ENCODE data around the gene IL17D. TPM values are rescaled to one million over a fixed set of nuclear protein-coding genes. Genes with fewer than 3 reads are reported as not detected.
"Not testable (repeated sequence)": the region's sequence is repeated elsewhere in the genome, so short reads cannot be mapped to it uniquely, and the experiment has no call there.

IL17D gene
- total RNA-seq, 1 experiment from 2014 or later: 3.4 TPM

DNA sequence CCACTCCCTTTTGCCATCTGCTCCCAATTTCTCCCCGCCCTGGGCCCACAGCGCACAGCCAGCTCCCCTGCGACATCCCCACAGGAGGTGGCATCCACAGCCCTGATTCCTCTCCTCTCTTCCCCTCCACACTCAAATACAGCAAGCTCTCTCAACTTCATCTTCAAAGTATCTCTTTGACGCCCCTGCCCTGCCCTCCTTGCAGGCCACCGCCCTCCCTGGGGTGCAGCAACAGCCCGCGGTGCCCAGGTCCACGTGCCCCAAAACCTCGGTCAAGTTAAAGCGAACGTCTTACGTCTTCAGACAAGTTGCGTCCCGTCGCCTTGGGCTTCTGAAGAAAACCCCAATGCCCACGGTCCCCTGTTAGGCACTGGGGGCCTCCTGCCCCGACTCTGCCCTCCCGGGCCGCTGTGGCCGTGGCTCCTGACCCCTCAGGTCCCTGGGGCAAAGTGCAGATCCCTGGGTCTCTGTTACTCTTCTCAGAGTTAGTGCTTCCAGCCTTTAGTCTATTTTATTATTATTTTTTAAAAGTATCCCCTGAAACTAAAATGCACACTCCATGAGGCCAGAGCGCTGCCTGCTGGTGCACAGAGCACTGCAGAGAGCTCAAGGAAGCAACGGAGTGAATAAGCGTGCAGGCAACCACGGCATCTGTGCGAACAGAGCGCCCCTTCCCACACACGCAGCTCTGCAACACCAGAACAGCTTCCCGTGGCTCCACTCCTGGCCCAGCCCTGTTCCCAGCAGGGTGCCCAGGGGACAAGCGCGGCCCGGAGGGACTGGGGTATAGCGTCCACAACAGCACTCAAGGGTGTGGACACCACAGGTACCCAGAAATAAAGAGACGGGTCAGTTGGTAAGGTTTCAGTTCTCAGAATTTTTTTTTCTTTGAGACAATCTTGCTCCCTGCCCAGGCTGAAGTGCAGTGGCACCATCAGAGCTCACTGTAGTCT is 26.4 kb downstream of the IL17D start:
- Histone ChIP-seq H3K4me3 (no peak overlapping the region), H3K36me3 (no peaks in the 10 kb centered on the region; the same call in 1 of the 2 replicates), H3K9me3 (no peaks in the 10 kb centered on the region), H3K27me3 (no peaks in the 10 kb centered on the region)
- DNase-seq: no peak

DNA sequence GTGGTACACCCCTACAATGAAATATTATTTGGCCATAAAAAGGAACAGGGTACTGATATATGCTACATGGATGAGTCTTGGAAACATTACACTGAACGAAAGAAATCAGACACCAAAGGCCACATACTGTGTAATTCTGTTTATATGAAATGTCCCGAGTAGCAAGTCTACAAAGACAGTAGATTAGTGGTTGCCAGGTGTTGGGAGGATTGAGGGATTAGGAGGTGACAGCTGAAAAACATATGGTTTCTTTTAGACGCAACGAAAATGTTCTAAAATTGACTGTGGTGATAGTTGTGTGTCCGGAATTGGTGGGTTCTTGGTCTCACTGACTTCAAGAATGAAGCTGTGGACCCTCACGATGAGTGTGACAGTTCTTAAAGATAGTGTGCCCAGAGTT is 35.1 kb downstream of the IL17D start:
- no peaks in the 10 kb centered on the region for H3K27me3 ChIP-seq

DNA sequence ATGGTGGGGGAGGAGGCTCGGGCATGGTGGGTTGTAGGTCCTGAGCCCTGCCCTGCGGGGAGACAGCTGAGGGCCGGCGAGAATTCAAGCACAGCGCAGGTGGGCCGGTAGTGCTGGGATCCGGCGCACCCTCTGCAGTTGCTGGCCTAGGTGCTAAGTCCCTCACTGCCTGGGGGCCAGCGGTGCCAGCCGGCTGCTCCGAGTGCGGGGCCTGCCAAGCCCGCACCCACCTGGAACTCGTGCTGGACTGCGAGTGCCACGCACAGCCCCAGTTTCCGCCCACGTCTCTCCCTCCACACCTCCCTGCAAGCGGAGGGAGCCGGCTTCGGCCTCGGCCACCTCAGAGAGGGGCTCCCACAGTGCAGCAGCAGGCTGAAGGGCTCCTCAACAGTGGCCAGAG is 36.5 kb downstream of the IL17D start:
- H3K9me3 ChIP-seq: no peaks in the 10 kb centered on the region; the same call in 1 of the 2 replicates
- no peaks in the 10 kb centered on the region for H3K36me3 ChIP-seq
- no peaks in the 10 kb centered on the region for H3K27me3 ChIP-seq
- H3K4me3 ChIP-seq: no peak overlapping the region
- no peak for DNase-seq

More for the DNA sequence above, 35.1 kb downstream of the IL17D start:
- Histone ChIP-seq H3K36me3 (no peaks in the 10 kb centered on the region), H3K4me3 (no peak overlapping the region), H3K9me3 (no peaks in the 10 kb centered on the region; the same call in 1 of the 2 replicates)
- no peak for DNase-seq

DNA sequence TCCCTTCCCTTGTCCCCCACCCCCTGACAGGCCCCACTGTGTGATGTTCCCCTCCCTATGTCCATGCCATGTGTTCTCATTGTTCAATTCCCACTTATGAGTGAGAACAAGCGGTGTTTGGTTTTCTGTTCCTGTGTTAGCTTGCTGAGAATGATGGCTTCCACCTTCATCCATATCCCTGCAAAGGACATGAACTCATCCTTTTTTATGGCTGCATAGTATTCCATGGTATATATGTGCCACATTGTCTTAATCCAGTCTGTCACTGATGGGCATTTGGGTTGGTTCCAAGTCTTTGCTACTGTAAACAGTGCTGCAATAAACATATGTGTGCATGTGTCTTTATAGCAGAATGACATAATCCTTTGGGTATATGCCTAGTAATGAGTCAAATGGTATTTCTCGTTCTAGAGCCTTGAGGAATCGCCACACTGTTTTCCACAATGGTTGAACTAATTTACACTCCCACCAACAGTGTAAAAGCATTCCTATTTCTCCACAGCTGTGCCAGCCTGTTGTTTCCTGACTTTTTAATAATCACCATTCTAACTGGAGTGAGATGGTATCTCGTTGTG is 40.4 kb downstream of the IL17D start:
- H3K27me3 ChIP-seq, DNase-seq, H3K4me3 ChIP-seq, H3K9me3 ChIP-seq, H3K36me3 ChIP-seq: not testable (repeated sequence)

DNA sequence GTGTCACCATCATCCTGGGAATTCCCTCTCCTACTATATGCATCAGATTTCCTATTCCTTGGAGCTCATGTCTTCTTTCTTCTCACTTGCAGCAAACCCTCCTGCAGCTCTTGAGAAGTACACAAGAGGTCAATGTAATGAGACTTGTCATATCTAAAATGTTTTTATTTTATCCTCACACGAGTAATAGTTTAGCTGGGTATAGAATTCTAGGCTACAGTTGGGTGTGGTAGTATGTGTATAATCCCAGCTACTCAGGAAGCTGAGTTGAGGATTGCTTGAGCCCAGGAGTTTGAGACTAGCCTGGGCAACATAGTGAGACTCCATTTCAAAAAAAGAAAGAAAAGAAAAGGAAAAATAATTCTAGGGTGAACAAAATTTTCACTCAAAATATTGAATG is 45.9 kb downstream of the IL17D start:
- no peak overlapping the region for H3K4me3 ChIP-seq
- H3K36me3 ChIP-seq: peaks cover 9% of the 10 kb centered on the region; the same call in 1 of the 2 replicates
- H3K27me3 ChIP-seq: no peaks in the 10 kb centered on the region
- DNase-seq: no peak
- H3K9me3 ChIP-seq: peaks cover 26% of the 10 kb centered on the region

DNA sequence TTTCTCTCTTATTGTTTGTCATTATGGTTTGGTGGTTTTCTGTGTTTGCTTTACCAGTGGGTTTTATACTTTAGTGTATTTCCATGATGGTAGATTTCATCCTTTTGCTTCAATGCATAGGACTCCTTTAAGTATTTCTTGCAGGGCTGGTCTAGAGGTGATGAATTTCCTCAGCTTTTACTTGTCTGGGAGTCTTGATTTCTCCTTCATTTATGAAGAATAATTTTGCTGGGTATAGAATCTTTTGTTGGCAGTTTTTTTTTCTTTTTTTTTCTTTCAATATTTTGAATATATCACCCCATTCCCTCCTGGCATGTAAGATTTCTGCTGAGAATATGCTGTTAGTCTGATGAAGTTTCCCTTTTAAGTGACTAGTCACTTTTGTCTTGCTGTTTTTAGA is 50.5 kb downstream of the IL17D start:
- Histone ChIP-seq H3K36me3 (peaks cover 14% of the 10 kb centered on the region; the same call in 1 of the 2 replicates), H3K9me3 (peaks cover 32% of the 10 kb centered on the region), H3K4me3 (no peak overlapping the region), H3K27me3 (no peaks in the 10 kb centered on the region)
- no peak for DNase-seq

DNA sequence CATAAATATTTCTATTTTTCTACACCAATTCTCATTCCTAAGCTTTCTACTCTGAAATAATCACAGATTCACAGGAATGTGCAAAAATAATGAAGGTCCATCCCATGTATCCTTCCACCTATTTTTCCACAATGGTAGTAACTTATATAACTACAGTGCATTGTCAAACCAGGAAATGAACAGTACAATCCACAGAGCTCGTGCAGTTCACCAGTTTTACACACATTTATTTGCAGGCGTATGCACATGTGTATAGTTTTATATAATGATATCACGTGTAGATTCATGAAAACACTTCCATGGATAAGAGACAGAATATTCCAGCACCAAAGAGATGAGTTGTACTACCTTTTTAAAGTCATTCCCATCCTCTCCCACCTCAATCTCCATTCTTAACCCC is 57.4 kb downstream of the IL17D start:
- no peak for DNase-seq
- Histone ChIP-seq H3K4me3 (no peak overlapping the region), H3K36me3 (no peaks in the 10 kb centered on the region; the same call in 1 of the 2 replicates), H3K9me3 (peaks cover 4% of the 10 kb centered on the region), H3K27me3 (no peaks in the 10 kb centered on the region)

DNA sequence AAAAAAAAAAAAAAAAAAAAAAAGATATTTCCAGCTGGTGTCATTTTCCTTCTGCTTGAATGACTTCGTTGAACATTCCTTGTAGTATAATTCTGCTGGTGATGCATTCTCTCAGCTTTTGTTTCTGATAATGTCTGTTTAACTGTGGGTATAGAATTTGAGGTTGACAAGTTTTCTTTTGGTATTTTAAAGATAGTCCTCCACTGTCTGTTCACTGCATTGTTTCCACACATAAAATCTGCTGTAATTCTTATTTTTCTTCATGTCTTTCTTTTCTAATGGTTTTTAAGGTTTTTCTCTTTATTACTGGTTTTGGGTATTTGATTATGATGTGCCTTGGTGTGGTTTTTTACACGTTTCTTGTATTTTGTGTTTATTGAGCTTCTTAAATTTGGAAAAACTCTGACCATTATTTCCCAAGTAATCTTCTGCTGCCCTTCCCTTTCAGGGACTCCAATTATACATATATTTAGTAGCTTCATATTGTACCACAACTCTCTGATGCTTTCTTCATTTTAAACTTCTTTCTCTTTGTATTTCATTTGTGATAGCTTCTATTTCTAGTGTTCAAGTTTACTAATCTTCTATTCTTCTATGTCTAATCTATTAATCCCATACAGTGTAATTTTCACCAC is 63.9 kb downstream of the IL17D start:
- H3K36me3 ChIP-seq: peaks cover 34% of the 10 kb centered on the region
- DNase-seq: no peak
- H3K27me3 ChIP-seq: no peaks in the 10 kb centered on the region
- H3K4me3 ChIP-seq: no peak overlapping the region
- H3K9me3 ChIP-seq: peaks cover 34% of the 10 kb centered on the region

DNA sequence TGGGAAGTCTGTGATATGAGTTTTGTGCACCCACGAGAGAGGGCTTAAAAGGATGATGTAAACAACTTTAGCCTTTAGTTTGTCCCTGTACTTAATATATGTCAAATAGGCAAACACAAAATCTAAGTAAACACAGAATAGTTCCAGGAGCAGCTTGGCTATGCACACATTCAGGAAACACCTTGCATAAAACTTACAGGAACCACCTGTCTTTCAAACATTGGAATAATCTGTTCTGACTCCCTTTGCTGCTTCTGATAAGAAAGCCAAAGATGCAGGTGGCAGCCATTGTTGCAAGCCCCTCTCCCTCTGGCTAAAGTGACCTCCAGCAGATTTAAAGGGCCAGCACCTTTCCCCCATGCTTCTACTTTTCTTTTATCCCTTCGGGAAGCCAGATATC is 65.6 kb downstream of the IL17D start:
- Histone ChIP-seq H3K27me3 (no peaks in the 10 kb centered on the region), H3K36me3 (peaks cover 35% of the 10 kb centered on the region), H3K9me3 (peaks cover 34% of the 10 kb centered on the region), H3K4me3 (no peak overlapping the region)
- no peak for DNase-seq

DNA sequence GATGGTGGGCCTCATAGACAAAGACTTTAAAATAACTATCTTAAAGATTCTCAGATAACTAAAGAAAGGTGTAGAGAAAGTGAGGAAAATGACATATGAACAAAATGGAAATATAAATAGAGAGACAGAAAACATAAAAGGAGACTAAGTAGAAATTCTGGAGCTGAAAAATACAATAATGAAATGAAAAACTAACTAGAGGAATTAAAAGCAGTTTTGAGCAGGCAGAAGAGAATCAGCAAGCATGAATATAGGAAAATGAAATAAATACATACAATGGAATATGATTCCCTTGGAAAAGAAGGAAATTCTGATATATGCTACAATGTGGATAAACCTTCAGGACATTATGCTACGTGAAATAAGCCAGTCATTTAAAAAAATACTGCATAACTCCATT is 66.3 kb downstream of the IL17D start:
- no peak for DNase-seq
- Histone ChIP-seq H3K4me3 (no peak overlapping the region), H3K36me3 (peaks cover 35% of the 10 kb centered on the region), H3K9me3 (peaks cover 34% of the 10 kb centered on the region), H3K27me3 (no peaks in the 10 kb centered on the region)

Other genes starting within 250 kb of the IL17D start
- 4.3 and 22.9 TPM in 2 replicates for gene CRYL1, start 177.8 kb upstream of the IL17D start, total RNA-seq (2014; rRNA removed; shearing (Covaris generic); ENCODE audit: low replicate concordance)
- gene IFT88, start 136.5 kb upstream of the IL17D start, total RNA-seq (2014; rRNA removed; shearing (Covaris generic); ENCODE audit: low replicate concordance): 9.8 and 17.6 TPM in 2 replicates
- gene EEF1AKMT1, start 70.3 kb downstream of the IL17D start, total RNA-seq (2014; rRNA removed; shearing (Covaris generic); ENCODE audit: low replicate concordance): 14.4 and 41.1 TPM in 2 replicates
- 16.7 and 21.7 TPM in 2 replicates for gene XPO4, start 199.0 kb downstream of the IL17D start, total RNA-seq (2014; rRNA removed; shearing (Covaris generic); ENCODE audit: low replicate concordance)